ENCODE data around the gene KSR2.

The KSR2 gene

DNA sequence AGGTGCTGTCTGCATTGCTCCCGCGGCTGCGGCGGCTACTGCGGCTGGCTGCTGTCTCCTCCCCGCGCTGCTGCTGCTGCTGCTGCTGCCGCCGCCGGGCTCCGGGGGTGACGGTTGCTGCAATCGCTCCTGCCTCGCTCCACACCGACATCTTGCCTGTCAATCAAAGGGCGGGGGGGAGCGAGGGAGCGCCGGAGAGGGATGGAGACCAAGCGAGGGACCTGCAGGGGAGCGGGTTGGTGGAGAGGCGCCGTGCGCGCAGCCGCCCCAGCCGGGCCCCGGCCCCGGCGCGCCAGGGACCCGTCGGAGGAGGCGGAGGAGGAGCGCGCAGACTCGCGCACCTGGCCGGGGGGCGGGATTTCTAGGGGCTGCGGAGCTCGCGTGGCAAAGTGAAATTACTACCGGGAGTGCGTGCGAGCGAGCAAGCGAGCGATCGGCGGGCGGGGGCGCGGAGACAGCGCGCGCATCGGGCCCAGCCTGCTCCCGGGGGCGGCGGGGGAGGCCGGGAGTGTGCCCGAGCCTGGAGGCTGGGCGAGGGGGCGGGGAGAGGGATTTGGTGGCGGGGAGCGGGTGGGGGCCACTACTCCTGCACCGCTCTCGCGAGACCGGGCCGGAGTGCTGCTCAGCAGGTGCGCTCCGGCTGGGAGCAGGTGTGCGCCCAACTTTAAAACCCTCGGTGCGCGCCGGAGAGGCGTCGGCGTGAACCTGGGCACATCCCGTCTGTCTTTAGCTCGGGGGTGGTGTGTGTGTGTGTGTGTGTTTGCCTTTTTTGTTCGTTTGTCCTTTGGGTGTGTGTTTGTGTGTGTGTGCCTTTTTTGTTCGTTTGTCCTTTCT lies at the start of gene KSR2:
TSS of gene KSR2 (minus strand) at position 165 of the 834 bp plus-strand sequence. CDS start 735 bp downstream, outside the sequence.
- no peak for DNase-seq

GRCh38 chr12:118017926-118018325 lies 49.1 kb upstream of the KSR2 start:
- DNase-seq = no peak

- peak; percentile 95 to 99 for DNase-seq
Observed at GRCh38 chr12:118016424-118017264, 47.9 kb upstream of the KSR2 start, which contains the start of gene RFC5. TSS of gene RFC5 (plus strand) at chr12:118016703. CDS start at chr12:118016828, 125 bp downstream.

GRCh38 chr12:118015944-118016343 lies 47.2 kb upstream of the KSR2 start:
- DNase-seq = peak in 1 of 2 donors; percentile 2

GRCh38 chr12:118015306-118015705 lies 46.5 kb upstream of the KSR2 start:
- no peak for DNase-seq

- DNase-seq = no peak
Observed at GRCh38 chr12:118013283-118013682, 44.5 kb upstream of the KSR2 start.

DNA sequence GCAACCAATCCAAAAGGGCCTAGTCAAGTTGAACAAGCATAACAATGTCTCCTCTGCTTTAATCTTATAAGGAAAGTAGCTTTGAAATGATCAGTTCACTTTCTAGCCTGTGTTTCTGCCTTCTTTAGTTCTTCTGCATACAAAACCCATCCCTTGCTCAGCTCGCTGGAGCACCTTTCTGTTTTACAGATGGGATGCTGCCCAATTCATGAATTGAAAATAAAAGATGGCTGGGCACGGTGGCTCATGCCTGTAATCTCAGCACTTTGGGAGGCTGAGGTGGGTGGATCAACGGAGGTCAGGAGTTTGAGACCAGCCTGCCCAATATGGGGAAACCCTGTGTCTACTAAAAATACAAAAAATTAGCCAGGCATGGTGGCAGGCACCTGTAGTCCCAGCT lies 43.2 kb upstream of the KSR2 start:
- no peak for DNase-seq

DNA sequence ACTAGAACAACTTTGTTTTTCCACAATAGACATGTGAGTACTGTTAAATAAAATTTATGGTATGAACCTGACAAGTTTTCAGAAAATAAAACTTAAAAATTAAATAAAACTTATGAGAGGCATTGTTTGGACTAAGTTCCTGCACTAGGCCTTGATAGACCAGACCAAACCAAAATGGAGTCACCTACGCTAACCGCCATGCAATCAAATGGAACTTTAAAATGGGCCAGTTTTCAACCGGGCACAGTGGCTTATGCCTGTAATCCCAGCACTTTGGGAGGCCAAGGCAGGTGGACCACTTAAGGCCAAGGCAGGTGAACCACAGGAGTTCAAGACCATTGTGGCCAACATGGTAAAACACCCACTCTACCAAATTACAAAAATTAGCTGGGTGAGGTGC lies 42.6 kb upstream of the KSR2 start:
- no peak for DNase-seq

GRCh38 chr12:118010903-118011302 lies 42.1 kb upstream of the KSR2 start:
- DNase-seq = no peak

- peak; percentile 2 to 13 for DNase-seq
Observed at GRCh38 chr12:117999806-118000205, 31.0 kb upstream of the KSR2 start.

DNA sequence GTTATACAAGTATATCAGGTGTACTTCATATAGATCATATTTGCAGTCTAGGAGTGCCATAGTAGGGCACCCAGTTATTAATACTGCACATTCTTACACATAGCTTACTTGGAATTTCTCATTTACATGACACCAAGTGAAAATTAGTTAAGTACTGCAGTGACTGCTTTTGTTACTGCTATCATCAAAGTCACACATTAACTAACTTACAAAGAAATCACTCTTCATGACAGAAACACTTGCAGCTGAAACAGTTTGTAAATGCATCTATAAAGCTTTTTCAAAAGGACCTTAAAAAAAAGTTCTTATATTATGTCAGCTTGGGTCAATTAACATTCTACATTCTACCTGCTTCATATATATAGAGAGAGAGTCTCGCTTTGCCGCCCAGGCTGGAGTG lies 29.9 kb upstream of the KSR2 start:
- no peak for DNase-seq

DNA sequence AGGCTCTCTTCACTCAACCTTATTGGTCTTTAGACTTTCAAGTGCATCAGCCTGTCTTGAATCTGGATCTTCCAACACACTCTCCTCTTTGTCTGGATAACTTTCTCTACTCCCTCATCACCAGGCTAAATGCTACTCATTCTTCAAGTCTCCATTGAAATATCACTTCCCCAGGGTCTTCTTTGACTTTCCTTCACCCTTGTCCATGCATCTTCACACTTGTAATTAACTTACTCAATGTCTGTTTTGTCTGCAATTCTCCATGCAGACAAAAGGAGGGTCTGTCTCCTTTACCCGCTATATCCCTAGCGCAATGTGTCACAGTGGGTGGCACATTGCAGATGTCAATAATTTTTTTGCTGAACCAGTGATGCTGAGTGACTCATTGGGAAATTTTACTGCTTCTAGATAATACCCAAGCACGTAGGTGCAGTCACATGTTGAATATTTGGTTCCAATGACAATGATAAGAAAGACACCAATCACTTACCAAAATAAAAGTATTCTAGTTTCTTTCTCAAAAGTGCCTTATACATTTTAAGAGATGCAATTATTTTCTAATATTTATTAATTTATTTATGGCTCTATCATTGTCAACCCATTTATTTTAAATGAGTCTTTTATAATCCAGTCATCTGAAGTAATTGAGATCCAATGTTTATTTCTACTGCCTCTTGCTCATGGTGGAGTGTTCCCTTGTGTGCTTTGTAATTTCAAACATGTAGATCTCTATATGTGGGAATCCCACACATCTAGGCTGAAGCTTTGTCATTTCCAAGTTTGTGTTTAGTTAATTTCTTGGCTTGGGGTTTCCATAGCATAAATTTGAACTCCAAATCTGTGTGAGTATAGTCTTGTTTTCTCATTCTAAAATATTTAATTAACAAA lies 26.0 kb upstream of the KSR2 start:
- DNase-seq = peak in 1 of 2 donors; percentile 13

- DNase-seq = peak; percentile 2 to 15
Observed at GRCh38 chr12:117986705-117987469, 18.1 kb upstream of the KSR2 start.

DNA sequence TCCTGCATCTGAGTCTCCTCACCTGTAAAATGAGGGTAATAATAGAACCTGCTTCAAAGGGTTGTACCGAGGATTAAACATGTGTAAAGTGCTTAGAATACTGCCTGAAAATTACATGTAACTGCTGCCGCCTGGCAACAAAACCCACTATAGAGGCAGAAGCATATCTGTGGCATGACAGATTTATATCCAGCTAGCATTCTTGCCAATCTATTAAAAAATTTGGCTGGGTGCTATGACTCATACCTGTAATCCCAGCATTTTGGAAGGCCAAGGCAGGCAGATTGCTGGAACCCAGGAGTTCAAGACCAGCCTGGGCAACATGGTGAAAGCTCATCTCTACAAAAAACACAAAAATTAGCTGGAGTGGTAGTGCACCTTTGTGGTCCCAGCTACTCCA lies 16.4 kb upstream of the KSR2 start:
- no peak for DNase-seq

GRCh38 chr12:117981267-117981666 lies 12.5 kb upstream of the KSR2 start:
- DNase-seq = no peak

DNA sequence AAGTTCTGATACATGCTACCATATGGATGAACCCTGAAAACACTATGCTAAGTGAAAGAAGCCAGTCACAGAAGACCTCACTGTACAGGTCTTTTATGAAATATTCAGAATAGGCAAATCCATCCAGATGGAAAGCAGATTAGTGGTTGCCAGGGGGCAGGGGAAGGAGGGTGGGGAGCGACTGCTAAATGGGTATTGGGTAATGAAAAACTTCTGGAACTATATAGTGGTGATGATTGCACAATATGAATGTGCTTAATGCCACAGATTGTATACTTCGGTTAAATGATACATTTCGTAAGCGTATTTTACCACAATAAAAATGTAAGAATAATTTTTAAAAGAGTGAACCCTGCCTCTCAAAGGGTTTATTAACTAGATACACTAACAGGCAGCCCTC lies 11.8 kb upstream of the KSR2 start:
- no peak for DNase-seq

GRCh38 chr12:117977373-117977772 lies 8.6 kb upstream of the KSR2 start:
- DNase-seq = no peak

DNA sequence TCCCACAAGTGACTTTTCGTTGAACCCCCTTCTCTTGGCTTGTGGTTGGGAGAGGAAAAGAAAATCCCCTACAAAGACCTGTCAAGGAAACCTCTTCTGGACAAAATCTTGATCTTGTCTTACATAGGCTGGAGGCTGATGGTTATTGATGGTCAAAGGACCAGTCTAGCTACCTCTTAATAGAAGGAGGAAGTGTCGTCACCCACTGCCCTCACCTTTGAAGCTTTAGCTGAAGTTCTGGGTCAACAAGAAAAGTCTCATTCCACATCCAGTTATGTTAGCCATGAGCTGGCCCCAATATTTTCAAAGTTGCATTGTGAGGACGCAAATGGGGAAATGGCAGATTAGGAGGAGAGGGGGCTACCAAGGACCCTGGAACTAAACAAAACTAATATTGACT lies 6.2 kb upstream of the KSR2 start:
- DNase-seq = no peak

DNA sequence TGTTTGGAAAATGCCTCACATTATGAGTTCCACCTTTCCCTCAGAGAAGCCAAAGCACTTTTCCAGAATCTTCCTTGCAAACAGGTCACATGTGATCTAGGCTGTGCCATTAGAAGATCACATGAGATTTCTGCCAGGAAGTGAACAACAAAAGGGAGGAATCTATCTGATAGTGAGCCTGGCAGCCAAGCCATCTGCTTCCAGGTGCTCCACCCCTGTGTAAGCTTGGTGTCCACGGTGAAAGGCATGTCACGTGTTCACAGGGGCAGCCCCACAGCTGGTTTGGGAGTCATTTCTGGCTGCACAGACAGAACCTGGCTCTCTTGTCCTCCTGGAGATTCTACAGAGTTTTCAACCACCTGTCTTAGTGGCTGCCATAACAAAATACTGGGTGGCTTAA lies 3.5 kb upstream of the KSR2 start:
- DNase-seq = no peak

- DNase-seq = no peak
Observed at GRCh38 chr12:117970334-117970733, 1.5 kb upstream of the KSR2 start.

DNA sequence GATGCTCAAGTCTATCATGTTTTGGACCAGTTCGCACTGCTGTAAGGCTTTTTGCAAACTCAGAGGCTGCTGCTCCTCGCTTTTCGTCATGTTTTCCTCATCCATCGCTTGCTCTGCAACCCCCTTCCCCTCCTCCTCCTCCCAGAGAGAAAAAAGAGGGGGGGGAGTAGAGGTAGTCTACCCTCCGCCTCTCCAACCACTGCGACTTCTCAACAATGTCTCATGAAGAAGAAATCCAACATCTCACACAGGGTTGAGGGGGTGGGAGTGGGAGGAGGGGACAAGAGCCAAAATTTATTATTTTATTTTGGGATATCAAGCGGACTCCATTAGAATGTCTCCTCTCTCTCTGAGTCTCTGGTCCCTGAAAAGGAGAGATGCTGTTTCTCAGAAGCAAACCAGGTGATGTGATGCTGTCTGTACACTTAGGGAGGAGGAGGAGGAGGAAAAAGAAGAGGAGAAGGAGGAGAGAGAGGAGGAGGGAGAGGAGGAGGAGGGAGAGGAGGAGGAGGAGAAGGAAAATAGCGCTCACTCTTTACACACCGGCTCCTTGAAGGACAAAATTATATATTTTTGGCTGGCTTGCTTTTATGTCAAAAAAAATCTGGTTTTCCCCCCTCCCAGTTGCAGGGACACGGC lies 520 bp downstream of the KSR2 start:
- no peak for DNase-seq

DNA sequence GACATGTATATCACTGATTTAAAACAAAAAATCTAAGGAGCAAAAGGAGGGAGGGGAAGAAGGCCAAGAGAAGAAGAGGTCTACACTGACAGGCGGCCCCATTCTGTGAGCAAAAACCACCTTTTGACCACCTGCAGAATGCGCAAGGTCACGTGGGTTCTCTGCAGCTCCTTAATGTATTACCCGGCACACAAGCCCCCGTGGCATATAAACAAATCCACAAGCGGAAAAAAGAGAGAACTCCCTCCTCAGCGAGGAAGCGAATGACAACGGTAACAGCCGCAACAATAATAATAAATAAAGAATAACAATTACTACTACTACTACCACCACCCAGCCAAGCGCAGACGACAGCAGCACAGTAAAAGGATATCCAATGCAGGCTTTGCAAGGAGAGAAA lies 1.3 kb downstream of the KSR2 start:
- DNase-seq = no peak

Measured in inflammatory macrophage treated with lipopolysaccharide for 1 hour (primary cell).